K562 (cell line): Measurements from ENCODE around the gene STAT4.

Experiments
- AFF1 ChIP-seq, 2 experiments: fragments of 450-650 bp; IDR thresholded peaks; 2 replicates each; pipeline ENCODE4 v1.6.1; 2018; ENCODE audit warnings: mild to moderate bottlenecking in 2 of 2, low read depth in 1 of 2; ENCODE audit not compliant: partially characterized antibody in 2 of 2
- CTCF ChIP-seq, 3 experiments: IDR thresholded peaks in 2 of 3; conservative IDR thresholded peaks in 1 of 3; 2 replicates each; pipeline ENCODE4 v1.5.1; 2011 to 2012; ENCODE audit warnings: low read length in 3 of 3, mild to moderate bottlenecking in 3 of 3, control low read depth in 2 of 3, improper control_type of control experiment in 1 of 3, inconsistent platforms in 1 of 3, low read depth in 1 of 3, mixed read lengths in 1 of 3, moderate library complexity in 1 of 3; ENCODE audit not compliant: insufficient read depth in 2 of 3
- GTF2E2 ChIP-seq: fragments of 200-800 bp; sonication (Bioruptor generic); IDR thresholded peaks from 2 replicates; pipeline ENCODE4 v1.6.1; 2016; ENCODE audit warnings: missing genetic modification characterization, missing compliant biosample characterization
- HCFC1 ChIP-seq: IDR thresholded peaks from 2 replicates; pipeline ENCODE4 v1.6.1; 2012; ENCODE audit warnings: low read depth, low read length, improper control_type of control experiment
- TARDBP ChIP-seq: fragments of 450-650 bp; IDR thresholded peaks from 2 replicates; pipeline ENCODE4 v1.6.1; 2016
- ZFP30 ChIP-seq: fragments of 250-450 bp; sonication (Bioruptor Pico); IDR thresholded peaks from 2 replicates; pipeline ENCODE4 v1.8.0; 2022; ENCODE audit warnings: moderate library complexity, mild to moderate bottlenecking, inconsistent platforms, borderline replicate concordance

GRCh38 chr2:190997526-190998113 lies 153.2 kb downstream of the STAT4 start:
- TF ChIP-seq TARDBP (no peak), CTCF (IDR thresholded peaks at IDR 0.05 in 2 of 3, conservative IDR thresholded peaks at IDR 0.05 in 1 of 3; ENCODE audit: insufficient read depth in 2 of 3, low read depth in 1 of 3, low read length in 3 of 3) (no peak), AFF1 (IDR thresholded peaks at IDR 0.05; ENCODE audit: low read depth in 1 of 2, partially characterized antibody in 2 of 2) (no peak), ZFP30 (no peak), GTF2E2 (tag) (no peak), HCFC1 (no peak)
